GM12875 (cell line): ENCODE data around the gene ADAMTS6.

Experiments used
- H3K4me3 ChIP-seq: one replicate; pipeline ENCODE4 v1.5.1; 2011; ENCODE audit warnings: low read depth, low read length, control low read depth
- CTCF ChIP-seq: IDR thresholded peaks from 2 replicates; pipeline ENCODE4 v1.5.1; 2011; ENCODE audit warnings: low read depth, mild to moderate bottlenecking, control low read depth, inconsistent platforms, low read length, moderate library complexity, borderline replicate concordance; ENCODE audit not compliant: insufficient read depth

ADAMTS6 gene

GRCh38 chr5:65151614-65152013 is 330.1 kb downstream of the ADAMTS6 start:
- no peak overlapping the region for H3K4me3 ChIP-seq
- no peak for TF ChIP-seq CTCF

- no peak overlapping the region for H3K4me3 ChIP-seq
- no peak for TF ChIP-seq CTCF
Observed at GRCh38 chr5:65150599-65151304, 331.0 kb downstream of the ADAMTS6 start.

- TF ChIP-seq CTCF: no peak
- H3K4me3 ChIP-seq: no peak overlapping the region
Observed at GRCh38 chr5:65149827-65150226, 331.9 kb downstream of the ADAMTS6 start.

- no peak for TF ChIP-seq CTCF
- no peak overlapping the region for H3K4me3 ChIP-seq
Observed at GRCh38 chr5:65144136-65144871, 337.4 kb downstream of the ADAMTS6 start.

GRCh38 chr5:65142511-65143011 is 339.2 kb downstream of the ADAMTS6 start:
- no peak overlapping the region for H3K4me3 ChIP-seq
- TF ChIP-seq CTCF: no peak

- TF ChIP-seq CTCF: no peak
- no peak overlapping the region for H3K4me3 ChIP-seq
Observed at GRCh38 chr5:65142016-65142415, 339.7 kb downstream of the ADAMTS6 start.

- no peak for TF ChIP-seq CTCF
- no peak overlapping the region for H3K4me3 ChIP-seq
Observed at GRCh38 chr5:65141493-65141892, 340.2 kb downstream of the ADAMTS6 start.
